Activated CD8-positive, alpha-beta memory T cell treated with anti-CD3 and anti-CD28 coated beads for 4 hours (primary cell): ENCODE data around the gene SLC50A1.
"Not testable (repeated sequence)": the region's sequence is repeated elsewhere in the genome, so short reads cannot be mapped to it uniquely, and the experiment has no call there.

Source experiments
- DNase-seq, 2 donors: peaks; one replicate each; pipeline ENCODE4 v3.0.0-alpha.2; 2020; ENCODE audit warnings: low read depth in 2 of 2

The SLC50A1 gene

DNA sequence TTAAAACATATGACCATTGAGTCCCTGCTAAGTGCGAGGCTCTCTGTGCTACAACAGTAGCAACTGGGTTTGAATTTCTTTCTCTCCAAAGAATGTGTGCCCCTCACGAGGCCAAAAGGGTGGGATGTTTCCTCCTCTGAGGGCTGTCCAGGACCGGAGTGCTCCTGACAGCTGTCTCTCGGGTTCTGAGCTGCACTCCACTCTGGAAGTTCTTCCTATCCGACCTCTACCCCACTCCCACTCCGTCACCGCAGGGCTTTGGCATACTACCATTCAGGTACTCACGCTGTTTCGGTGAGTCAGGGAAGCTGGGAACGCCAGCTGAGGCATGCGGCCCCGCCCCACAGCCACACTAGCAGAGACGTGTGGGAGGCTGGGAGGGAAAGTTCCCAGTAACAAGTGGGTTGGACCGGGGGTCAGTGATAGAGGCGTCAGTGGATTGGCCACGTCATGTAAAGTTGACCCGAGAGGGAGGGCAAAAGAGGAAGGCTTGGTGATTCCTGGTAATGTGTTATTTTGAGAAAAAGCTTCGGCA is 705 bp upstream of the SLC50A1 start:
- peak in 1 of 2 donors; percentile 45 for DNase-seq

DNA sequence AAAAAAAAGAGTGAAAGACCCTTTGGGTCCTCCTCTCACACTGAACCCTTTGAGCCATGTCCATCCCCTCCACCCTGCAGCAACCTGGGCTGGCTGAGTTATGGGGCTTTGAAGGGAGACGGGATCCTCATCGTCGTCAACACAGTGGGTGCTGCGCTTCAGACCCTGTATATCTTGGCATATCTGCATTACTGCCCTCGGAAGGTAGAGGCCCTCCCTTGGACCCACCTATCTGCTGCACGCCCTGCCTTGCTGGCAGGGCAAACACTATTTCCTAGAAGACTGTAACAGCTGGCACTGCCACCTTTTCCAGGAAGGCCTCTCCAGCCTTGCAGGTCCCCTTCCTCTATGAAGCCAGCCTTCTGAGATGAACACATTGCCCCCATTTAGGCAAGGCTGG is 1.1 kb downstream of the SLC50A1 start:
- no peak for DNase-seq

DNA sequence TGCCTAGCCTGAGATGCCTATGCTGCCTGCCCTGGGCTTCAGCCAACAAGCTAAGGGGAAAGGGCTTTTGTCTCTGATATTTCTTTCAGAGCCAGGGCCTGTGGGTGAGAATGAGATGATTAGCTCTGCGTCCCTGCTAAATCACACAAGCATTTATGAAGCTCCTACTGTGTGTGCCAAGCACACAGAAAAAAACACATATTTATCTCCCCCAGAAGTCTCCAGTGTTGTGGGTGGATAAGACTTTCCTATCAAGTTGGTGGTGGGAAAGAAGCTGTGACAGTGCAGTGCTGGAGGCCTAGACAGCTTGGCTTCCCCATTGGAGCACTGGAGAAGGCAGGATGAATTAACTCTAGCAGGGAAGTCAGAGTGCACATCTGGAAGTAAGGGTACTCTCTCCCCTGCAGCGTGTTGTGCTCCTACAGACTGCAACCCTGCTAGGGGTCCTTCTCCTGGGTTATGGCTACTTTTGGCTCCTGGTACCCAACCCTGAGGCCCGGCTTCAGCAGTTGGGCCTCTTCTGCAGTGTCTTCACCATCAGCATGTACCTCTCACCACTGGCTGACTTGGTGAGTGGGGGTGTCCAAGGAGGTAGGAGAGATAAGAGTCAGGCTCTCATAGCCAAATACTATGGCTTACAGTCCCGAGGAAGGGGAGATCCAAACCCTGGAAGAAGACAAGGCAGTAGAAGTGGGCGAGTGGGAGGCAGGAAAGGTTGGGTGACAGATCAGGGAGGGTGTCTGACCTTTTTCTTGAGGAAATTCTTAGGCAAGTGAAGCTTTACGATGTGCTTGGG is 1.7 kb downstream of the SLC50A1 start:
- no peak for DNase-seq

DNA sequence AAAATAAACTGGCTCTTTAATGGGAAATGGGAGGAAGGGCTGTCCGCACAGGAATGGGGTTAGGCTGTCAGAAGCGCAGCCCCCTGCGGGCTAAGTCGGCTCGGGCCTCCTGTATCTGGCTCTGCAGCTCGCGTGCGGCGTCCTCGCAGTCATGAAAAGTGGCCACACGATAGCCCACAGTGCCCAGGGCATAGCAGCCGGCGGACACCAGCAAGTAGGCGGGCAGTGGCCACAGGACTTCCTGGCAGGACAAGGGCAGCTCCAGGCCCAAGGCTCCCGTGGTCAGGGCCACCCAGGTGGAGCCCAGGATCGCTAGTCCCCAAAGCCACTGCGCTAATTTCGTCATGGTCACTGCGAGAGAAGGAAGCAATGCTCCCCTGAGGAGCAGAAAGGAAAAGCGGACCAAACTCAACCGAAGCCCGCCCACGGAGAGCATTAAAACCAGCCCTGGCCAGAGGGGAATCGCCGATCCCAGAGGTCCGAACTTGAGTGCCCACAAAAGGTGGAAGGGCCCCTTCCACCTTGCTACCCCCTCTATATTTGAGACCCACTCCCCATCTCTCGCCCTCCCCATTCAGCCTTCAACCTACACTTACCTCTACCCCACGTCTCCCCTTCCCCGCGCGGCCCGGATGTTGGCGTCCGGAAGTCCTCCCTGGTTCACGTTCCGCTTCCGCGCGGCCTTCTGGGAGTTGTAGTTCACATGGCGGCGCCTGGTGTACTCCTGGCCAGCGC is 4.4 kb downstream of the SLC50A1 start, which contains the start of gene DPM3:
DPM3 (minus strand) TSS at position 637 of the 735 bp plus-strand sequence; CDS start at position 346, 291 bp downstream.
- peak; percentile 74 to 77 for DNase-seq

DNA sequence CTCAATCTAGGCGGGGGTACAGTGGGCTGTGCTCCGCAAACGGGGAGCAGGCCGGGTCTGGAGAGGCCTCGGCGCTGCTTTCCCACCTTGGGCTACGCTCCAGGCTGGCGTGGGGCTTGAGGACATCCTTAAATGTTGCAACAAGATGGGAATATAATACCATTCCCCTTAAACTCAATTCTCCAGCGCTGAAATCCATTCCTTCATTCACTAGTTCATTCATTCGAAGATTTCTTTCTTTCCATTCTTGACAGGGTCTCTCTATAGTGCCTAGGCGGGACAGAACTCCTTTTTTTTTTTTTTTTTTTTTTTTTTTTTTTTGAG is 4.9 kb downstream of the SLC50A1 start:
- no peak for DNase-seq

DNA sequence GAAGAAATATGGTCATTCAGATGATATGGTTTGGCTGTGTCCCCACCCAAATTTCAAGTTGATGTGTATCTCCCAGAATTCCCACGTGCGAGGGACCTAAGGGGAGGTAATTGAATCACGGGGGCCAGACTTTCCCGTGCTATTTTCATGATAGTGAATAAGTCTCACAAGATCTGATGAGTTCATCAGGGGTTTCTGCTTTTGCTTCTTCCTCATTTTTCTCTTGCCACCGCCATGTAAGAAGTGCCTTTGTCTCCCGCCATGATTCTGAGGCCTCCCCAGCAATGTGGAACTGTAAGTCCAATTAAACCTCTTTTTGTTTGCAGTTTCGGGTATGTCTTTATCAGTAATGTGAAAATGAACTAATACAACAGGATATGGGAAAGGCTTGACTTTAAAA is 6.1 kb downstream of the SLC50A1 start:
- DNase-seq = no peak

DNA sequence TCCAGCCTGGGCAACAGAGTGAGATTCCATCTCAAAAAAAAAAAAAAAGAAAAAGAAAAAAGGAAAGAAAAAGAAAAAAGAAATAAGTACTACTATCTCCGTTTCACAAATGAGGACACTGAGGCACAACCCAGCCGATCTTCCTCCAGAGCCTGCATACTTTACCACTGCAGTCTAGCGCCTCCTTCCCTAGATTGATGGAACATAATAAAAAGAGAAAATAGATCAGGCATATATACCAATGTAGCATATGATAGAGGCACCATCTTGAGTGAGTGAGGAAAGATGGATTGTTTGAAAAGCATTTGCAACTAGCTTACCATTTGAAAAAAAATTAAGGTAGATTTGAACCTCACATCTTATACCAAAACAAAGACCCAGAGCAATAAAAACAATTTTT is 9.8 kb downstream of the SLC50A1 start:
- DNase-seq = no peak

DNA sequence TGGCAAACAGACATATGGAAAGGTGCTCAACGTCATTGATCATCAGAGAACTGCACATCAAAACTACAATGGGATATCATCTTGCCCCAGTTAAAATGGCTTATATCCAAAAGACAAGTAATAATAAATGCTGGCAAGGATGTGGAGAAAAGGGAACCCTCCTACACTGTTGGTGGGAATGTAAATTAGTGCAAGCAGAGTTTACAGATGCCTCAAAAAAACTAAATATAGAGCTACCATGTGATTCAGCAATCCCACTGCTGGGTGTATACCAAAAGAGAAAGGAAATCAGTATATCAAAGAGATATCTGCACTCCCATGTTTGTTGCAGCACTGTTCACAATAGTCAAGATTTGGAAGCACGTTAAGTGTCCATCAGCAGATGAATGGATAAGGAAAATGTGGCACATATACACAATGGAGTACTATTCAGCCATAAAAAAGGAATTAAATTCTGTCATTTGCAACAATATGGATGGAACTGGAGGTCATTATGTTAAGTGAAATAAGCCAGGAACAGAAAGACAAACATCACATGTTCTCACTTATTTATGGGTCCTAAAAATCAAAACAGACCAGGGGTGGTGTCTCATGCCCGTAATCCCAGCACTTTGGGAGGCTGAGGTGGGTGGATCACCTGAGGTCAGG is 20.5 kb downstream of the SLC50A1 start:
- DNase-seq = not testable (repeated sequence)

DNA sequence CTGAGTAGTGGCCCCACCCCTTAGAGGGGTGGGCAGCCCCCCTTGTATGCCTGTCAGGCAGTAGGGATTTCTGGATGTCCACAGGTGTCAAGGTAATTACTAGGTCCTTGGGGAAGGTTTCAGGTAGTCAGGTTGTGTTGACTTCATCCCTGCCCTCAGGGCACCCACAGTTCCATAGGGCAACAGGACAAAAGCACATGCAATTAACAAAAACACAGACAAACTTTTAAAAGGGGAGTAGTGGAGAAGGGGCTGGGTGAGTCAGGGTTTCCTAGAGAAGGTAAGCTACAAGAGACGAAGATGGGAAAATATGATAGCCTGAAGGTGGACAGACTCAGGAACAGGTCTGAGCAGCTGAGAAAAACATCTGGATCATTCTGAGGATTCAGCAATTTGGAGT is 23.3 kb downstream of the SLC50A1 start:
- no peak for DNase-seq

DNA sequence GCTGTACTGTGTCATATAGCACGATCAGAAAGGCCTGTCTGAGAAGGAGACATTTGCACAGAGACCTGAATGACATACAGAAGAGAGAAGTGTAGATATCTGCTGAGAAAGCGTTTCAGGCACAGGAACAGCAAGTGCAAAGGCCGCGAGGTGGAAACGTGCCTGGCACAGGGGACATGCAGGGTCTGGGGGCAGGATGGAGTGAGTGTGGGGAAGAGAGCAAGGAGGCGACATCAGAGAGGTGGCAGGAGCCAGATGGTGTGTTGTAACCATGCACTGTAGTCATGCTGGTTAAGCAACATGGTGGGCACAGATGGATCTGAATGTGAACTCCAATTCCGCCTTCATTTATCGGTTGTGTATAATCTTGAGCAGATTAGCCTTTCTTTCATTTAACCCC is 24.5 kb downstream of the SLC50A1 start:
- no peak for DNase-seq

DNA sequence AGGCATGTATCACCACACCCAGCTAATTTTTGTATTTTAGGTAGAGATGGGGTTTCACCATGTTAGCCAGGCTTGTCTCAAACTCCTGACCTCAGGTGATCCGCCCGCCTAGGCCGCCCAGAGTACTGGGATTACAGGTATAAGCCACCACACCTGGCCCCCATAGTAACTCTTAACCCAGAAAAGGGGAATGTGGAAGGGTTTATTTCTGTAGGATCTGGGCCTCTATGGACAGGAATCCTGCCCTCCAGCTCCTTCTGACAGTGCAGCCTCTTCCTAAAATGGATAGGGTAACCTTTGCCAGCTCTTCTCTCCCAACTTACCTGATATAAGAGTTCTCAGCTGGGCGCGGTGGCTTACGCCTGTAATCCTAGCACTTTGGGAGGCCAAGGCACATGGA is 27.0 kb downstream of the SLC50A1 start:
- DNase-seq = not testable (repeated sequence)

DNA sequence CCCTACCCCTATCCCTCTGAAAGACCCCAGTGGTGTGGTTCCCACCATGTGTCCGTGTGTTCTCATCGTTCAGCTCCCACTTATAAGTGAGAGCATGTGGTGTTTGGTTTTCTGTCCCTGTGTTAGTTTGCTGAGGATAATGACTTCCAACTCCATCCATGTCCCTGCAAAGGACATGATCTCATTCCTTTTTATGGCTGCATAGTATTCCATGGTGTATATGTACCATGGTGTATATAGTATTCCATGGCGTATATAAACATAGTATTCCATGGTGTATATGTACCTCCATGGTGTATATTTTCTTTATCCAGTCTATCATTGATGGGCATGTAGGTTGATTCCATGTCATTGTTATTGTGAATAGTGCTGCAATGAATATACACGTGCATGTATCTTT is 28.1 kb downstream of the SLC50A1 start:
- not testable (repeated sequence) for DNase-seq

DNA sequence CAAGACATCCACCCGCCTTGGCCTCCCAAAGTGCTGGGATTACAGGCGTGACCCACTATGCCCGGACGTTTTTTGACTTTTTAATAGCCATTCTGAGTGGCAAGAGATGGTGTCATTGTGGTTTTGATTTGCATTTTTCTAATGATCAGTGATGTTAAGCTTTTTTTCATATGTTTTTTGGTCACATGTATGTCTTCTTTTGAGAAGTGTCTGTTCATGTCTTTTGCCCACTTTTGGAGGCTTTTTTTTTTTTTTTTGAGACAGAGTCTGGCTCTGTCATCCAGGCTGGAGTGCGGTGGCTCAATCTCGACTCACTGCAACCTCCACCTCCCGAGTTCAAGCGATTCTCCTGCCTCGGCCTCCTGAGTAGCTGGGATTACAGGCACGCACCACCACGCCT is 29.0 kb downstream of the SLC50A1 start:
- not testable (repeated sequence) for DNase-seq

DNA sequence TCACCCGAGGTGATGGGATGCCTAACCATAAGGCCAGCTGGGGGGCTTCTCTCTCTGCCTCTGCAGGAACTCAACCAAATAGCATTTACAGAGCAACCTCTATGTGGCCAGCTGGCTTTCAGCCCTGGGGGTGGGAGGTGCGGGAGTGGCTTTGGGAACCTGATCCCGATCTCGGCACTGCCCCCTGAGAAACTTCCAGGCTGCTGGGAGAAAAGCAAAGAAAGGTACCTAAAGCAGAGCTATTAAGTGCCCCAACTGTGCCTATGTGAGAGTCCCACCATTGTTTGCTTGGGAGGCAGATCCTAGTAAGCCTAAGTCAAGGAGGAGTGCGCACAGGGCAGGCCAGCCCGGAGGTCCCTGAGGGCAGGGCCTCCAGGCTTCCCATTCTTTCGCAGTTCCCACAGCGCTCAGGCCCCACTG is 30.4 kb downstream of the SLC50A1 start:
- no peak for DNase-seq

DNA sequence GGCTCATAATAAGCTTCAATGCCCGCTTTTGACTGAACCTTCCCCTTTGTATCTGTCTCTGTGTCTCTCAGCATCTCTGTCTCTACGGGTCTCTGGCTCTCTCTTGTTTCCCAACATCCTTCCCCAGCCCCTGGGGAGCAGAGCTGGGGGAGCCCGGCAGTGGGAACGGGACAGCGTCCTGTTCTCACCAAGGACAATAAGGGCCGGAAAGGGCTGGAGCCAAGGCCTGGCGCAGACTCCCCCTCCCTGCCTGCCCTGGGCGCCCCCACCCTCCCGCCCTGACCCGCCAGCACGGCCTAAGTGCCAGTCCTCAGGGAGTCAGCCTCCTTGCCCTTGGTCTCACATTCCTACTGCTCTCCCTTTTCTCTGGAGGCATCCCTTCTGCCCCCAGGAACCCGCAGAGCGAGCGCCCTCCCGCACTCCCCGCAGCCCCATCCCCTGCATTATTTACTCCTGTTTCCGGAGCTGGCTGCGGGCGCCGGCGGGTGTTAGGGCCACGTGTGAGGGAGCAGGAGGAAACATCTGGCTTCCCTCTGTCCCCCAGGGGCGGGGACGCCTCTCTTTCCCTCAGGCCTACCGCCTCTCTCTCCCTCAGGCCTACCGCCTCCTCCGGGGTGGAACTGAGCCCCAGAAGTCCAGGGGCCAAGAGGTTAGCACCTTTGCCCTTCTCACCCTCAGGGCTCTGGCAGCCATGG is 31.0 kb downstream of the SLC50A1 start:
- DNase-seq = no peak

DNA sequence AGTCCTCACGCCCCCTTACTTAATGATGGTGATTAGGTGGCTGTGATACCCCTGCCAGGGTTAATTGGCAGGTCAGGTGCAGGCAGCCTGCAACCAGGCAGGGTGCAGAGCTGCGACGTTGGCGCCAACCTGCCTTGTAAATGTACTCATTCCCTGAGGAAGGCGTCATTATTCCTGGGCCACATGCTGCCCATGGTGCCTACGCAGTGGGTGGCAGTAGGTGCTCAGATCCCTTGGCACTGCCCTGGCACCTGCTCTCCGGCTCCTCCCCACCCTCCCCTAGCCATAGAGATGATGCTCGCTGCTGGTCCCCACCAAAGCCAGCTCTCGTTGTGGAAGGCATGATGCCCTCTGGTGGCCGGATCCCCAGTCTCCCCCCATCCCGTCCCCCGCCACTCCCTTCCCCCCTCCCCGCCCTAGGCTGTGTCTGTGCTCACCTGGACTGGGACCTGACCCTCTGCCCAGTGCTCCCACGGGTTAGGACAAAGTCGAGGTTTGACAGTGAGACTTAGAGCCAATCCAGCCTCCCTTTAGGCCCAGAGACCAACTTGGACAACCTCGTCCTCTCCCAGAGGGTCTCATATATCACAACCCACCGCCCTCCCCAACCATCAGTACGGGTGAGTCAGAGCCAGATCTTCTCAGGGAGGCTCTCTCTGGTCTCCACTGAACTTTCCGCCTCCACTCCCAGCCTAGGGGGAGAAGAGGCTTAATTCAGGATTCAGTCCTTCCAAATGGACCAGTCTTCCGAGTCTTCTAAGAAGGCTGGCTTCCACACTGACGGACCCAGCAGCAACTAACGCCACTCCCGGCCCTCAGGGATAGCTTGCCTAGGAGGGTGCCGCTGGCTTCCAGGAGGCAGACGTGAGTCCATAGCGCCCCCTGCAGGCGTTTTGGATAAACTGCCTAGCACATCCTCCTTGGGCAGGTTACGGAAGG is 31.8 kb downstream of the SLC50A1 start:
- DNase-seq = peak; percentile 69 to 72

DNA sequence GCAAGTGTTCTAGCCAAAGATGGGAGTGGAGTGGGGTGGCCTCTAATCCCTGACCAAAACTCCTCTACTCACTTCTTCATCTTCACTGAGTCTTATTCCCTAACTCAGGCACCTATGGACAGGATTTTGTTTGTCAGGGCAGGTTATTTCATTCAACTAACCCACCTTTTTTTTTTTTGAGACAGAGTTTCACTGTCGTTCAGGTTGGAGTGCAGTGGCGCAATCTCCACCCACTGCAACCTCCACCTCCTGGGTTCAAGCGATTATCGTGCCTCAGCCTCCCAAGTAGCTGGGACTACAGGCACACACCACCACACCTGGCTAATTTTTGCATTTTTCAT is 32.4 kb downstream of the SLC50A1 start:
- not testable (repeated sequence) for DNase-seq

DNA sequence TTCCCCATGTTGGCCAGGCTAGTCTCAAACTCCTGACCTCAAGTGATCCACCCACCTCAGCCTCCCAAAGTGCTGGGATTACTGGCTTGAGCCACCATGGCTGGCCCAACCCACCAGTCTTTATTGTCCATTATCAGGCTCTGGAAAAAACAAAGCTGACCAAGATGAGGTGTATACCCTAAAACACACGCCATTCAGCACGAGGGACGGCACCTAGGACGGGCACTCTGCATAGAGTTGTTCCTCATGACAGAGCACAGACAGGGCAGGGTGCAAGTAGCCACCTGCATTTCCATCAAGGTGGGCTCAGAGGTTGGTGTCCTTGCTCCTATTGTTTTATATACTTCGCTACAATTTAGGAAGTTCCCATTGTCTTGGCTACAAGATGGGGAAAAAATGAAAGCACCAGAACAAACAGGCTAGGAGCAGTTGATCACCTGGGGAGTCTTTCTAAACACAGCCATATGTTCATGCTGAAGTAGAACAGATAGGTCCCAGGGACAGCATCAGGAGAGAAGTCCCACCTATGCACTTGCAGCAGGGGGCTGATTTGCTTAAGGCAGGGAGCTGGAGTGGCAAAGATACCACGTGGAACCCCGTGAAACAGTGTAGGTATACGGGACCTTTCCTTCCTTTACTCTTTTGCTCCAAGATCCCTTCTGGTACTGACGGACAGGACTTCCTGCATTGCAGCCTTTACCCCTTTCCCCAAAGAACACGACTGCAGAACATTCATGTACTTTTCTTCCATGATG is 33.0 kb downstream of the SLC50A1 start:
- DNase-seq = no peak

DNA sequence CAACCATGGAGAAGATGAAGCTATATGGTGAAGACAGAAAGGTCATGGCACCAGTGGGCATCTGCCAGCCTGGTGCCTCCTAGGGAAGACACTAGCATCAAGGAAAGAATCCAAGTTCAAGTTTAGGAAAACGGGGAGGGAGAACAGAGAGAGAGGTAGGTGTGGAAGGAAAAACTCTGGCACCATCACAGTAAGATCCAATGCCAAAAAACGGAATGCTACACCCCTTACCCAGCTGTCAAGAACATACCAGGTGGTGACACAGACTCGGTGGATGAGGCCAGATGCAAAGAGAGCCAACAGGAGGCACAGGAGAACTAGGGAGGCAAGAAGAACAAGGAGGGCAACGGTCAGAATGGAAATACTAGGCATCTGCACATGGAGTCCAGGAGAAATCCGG is 33.9 kb downstream of the SLC50A1 start:
- DNase-seq = no peak
